PC-3 (cell line): Measurements from ENCODE around the gene PDZRN3.

Experiments used
- EZH2 ChIP-seq: fragments of 300-600 bp; sonication (generic); IDR thresholded peaks from one replicate; pipeline ENCODE4 v1.6.1; 2017; ENCODE audit warnings: antibody characterized with exemption, mild to moderate bottlenecking, low read length; ENCODE audit not compliant: unreplicated experiment
- EZH2phosphoT487 ChIP-seq: fragments of 300-600 bp; sonication (generic); IDR thresholded peaks from 2 replicates; pipeline ENCODE4 v1.6.1; 2018; ENCODE audit warnings: mild to moderate bottlenecking, antibody characterized with exemption, low read length, borderline replicate concordance
- TF ChIP-seq, protein P1 (sequence below): fragments of 300-600 bp; sonication (generic); conservative IDR thresholded peaks from 2 replicates; pipeline ENCODE4 v1.5.1; 2017; ENCODE audit warnings: antibody characterized with exemption, low read depth, mild to moderate bottlenecking, low read length

- TF ChIP-seq, protein P1, sequence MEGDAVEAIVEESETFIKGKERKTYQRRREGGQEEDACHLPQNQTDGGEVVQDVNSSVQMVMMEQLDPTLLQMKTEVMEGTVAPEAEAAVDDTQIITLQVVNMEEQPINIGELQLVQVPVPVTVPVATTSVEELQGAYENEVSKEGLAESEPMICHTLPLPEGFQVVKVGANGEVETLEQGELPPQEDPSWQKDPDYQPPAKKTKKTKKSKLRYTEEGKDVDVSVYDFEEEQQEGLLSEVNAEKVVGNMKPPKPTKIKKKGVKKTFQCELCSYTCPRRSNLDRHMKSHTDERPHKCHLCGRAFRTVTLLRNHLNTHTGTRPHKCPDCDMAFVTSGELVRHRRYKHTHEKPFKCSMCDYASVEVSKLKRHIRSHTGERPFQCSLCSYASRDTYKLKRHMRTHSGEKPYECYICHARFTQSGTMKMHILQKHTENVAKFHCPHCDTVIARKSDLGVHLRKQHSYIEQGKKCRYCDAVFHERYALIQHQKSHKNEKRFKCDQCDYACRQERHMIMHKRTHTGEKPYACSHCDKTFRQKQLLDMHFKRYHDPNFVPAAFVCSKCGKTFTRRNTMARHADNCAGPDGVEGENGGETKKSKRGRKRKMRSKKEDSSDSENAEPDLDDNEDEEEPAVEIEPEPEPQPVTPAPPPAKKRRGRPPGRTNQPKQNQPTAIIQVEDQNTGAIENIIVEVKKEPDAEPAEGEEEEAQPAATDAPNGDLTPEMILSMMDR = no peak
- TF ChIP-seq EZH2 (no peak), EZH2phosphoT487 (no peak)
Observed at GRCh38 chr3:73399666-73400253, 225.0 kb downstream of the PDZRN3 start.
